RWPE1 (cell line): Measurements from ENCODE around the gene SEZ6.

Source experiments
- CTCF ChIA-PET: fragments of 350-600 bp; sonication (Branson Sonifier 250); formaldehyde crosslinking; extraction: SDS; loops from one replicate; lab custom pipeline; 2021; lab: Yijun Ruan, JAX
- POLR2A ChIA-PET: fragments of 400-600 bp; formaldehyde crosslinking; extraction: SDS; loops from one replicate; lab custom pipeline; 2020; ENCODE audit warnings: antibody characterized with exemption; ENCODE audit not compliant: low non-redundant PET; lab: Yijun Ruan, JAX
- DNase-seq: peaks from one replicate; pipeline ENCODE4 v3.0.0; 2012; ENCODE audit warnings: low spot score
- H3K27ac ChIP-seq: fragments of 450-650 bp; 2 replicates; pipeline ENCODE4 v1.5.1; 2017
- TF ChIP-seq, protein P1 (sequence below): fragments of 450-650 bp; conservative IDR thresholded peaks from 2 replicates; pipeline ENCODE4 v1.5.1; 2017; ENCODE audit warnings: low read depth, mild to moderate bottlenecking

SEZ6 gene

GRCh38 chr17:29018788-29019474 lies 13.1 kb upstream of the SEZ6 start:
- POLR2A ChIA-PET, result no interaction called here
- no peak for DNase-seq

GRCh38 chr17:29016345-29017210 lies 10.7 kb upstream of the SEZ6 start:
- no peak for DNase-seq
- POLR2A ChIA-PET, result no interaction called here
- CTCF ChIA-PET, result no interaction called here
- H3K27ac ChIP-seq, result no peak overlapping the region
- TF ChIP-seq, protein P1, sequence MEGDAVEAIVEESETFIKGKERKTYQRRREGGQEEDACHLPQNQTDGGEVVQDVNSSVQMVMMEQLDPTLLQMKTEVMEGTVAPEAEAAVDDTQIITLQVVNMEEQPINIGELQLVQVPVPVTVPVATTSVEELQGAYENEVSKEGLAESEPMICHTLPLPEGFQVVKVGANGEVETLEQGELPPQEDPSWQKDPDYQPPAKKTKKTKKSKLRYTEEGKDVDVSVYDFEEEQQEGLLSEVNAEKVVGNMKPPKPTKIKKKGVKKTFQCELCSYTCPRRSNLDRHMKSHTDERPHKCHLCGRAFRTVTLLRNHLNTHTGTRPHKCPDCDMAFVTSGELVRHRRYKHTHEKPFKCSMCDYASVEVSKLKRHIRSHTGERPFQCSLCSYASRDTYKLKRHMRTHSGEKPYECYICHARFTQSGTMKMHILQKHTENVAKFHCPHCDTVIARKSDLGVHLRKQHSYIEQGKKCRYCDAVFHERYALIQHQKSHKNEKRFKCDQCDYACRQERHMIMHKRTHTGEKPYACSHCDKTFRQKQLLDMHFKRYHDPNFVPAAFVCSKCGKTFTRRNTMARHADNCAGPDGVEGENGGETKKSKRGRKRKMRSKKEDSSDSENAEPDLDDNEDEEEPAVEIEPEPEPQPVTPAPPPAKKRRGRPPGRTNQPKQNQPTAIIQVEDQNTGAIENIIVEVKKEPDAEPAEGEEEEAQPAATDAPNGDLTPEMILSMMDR, result no peak

More at GRCh38 chr17:29018788-29019474, 13.1 kb upstream of the SEZ6 start:
- H3K27ac ChIP-seq, result no peak overlapping the region
- CTCF ChIA-PET, result interaction anchor here (1.1 to 1.3 kb wide), 2 partner anchors 18 to 53 kb away, joined by 4 to 7 read pairs; no protein-coding TSS in a partner anchor
- TF ChIP-seq, protein P1, result no peak

DNA sequence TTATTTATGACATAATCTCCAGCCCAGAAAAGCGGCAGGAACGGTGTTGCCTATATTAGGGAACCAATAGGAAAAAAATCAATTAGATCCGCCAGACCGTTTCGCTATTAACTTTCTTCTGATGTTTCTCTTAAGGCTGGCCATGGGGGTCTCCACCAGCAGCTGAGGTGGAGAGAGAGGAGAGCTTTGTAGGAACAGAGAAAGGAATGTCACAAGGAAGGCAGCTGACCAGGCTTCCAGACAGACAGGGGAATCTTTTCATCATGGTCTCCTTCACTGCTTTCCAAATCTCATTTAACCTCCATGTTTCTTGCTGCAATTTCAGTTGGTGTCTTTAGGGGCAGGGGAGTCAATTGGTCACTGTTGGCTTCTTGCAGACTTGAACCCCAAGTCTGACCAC lies 8.9 kb upstream of the SEZ6 start:
- ChIA-PET POLR2A (no interaction called here), CTCF (no interaction called here)
- DNase-seq, result no peak
- TF ChIP-seq, protein P1, result no peak
- no peak overlapping the region for H3K27ac ChIP-seq

DNA sequence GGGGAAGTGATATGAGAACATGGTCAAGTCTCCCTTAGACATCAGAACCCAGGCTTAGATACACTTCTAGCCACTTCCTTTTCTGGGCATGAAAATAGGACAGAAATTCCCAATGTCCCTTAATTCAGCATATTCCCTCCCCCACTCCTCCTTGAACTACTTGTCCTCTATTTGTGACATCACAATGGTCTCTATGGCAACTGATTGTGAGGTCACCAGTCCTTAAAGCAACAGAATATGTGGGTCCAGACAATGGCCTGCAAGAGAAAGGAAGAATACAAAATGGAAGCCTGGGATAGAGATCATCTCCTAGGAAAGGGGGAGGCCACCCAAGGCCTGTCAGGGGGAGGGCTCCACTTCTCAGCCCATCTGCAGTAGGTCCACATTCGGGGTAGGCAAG lies 6.7 kb upstream of the SEZ6 start:
- TF ChIP-seq, protein P1, result no peak
- ChIA-PET POLR2A (interaction anchor here (0.5 kb wide), 1 partner anchor 25 kb away, joined by 3 read pairs; no protein-coding TSS in a partner anchor), CTCF (no interaction called here)
- no peak for DNase-seq
- H3K27ac ChIP-seq, result no peak overlapping the region

DNA sequence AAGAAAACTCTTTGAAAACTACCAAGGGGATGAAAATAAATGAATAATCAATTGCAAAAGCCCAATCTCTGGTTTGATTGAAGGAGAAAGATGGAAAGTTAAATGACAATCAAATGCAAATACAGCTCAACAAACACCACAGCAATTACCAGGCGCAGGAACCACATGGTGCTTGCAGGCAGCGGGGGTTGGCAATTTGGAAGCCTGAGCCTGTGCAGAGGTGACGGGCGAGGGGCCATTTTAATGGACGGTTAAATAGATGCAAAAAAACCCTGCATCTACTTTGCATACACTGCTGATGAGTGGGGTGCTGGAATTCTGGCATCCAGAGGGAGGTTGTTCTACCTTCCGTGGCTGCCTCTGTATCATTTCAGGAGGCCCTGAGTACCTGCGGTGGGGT lies 4.8 kb upstream of the SEZ6 start:
- TF ChIP-seq, protein P1, result no peak
- DNase-seq, result no peak
- CTCF ChIA-PET, result interaction anchor here (0.7 kb wide), 1 partner anchor 105 kb away, joined by 3 read pairs; no protein-coding TSS in a partner anchor
- H3K27ac ChIP-seq, result no peak overlapping the region
- POLR2A ChIA-PET, result no interaction called here

DNA sequence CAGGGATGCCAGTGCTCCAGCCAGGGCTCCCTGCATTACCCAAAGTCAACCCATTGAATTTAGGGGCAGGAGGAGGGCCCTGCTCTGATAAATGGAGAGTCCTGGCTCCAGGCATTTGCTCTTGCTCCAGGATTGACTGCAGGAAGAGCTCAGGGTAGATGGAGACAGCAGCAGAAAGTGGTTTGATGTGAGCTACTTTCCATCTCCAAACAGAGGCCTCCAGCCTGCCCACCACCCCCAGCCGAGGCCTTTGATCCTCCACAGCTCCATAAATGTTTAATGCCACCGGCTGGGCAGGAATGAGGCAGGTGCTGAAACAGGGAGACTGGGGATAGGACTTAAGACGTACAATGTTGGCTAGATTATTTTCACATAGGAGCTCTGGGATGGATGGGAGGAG lies 4.3 kb upstream of the SEZ6 start:
- TF ChIP-seq, protein P1, result no peak
- no peak overlapping the region for H3K27ac ChIP-seq
- ChIA-PET POLR2A (no interaction called here), CTCF (interaction anchor here (0.7 to 1.2 kb wide), 2 partner anchors 45 to 106 kb away, joined by 3 read pairs; no protein-coding TSS in a partner anchor)
- DNase-seq, result no peak
